22Rv1 (cell line): Measurements from ENCODE around the gene PPM1K.
"Not testable (repeated sequence)": the region's sequence is repeated elsewhere in the genome, so short reads cannot be mapped to it uniquely, and the experiment has no call there.

Experiments used
- H3K27ac ChIP-seq: fragments of 450-650 bp; 2 replicates; pipeline ENCODE4 v1.5.1; 2017
- CTCF ChIP-seq: fragments of 450-650 bp; IDR thresholded peaks from 2 replicates; pipeline ENCODE4 v1.5.1; 2017; ENCODE audit warnings: mild to moderate bottlenecking
- ZFX ChIP-seq: fragments of 450-650 bp; IDR thresholded peaks from 2 replicates; pipeline ENCODE4 v1.6.1; 2017; ENCODE audit warnings: antibody characterized with exemption, borderline replicate concordance

Gene PPM1K

GRCh38 chr4:88315460-88316017 lies 31.2 kb upstream of the PPM1K start:
- TF ChIP-seq CTCF (no peak), ZFX (no peak)
- no peak overlapping the region for H3K27ac ChIP-seq

GRCh38 chr4:88313088-88313624 lies 28.8 kb upstream of the PPM1K start:
- not testable (repeated sequence) for H3K27ac ChIP-seq

GRCh38 chr4:88308587-88308986 lies 24.2 kb upstream of the PPM1K start:
- TF ChIP-seq CTCF, result no peak
- TF ChIP-seq ZFX, result no peak
- H3K27ac ChIP-seq, result no peak overlapping the region

GRCh38 chr4:88297725-88298454 lies 13.5 kb upstream of the PPM1K start:
- TF ChIP-seq CTCF, result no peak
- no peak for TF ChIP-seq ZFX
- H3K27ac ChIP-seq, result no peak overlapping the region

GRCh38 chr4:88297212-88297516 lies 12.8 kb upstream of the PPM1K start:
- no peak overlapping the region for H3K27ac ChIP-seq
- TF ChIP-seq CTCF (no peak), ZFX (no peak)

GRCh38 chr4:88296413-88297211 lies 12.3 kb upstream of the PPM1K start:
- no peak overlapping the region for H3K27ac ChIP-seq
- TF ChIP-seq ZFX (no peak), CTCF (no peak)

GRCh38 chr4:88295656-88296055 lies 11.3 kb upstream of the PPM1K start:
- TF ChIP-seq ZFX (no peak), CTCF (no peak)
- no peak overlapping the region for H3K27ac ChIP-seq
